HepG2 (cell line): ENCODE measurements around the gene ABCC1. TPM values are rescaled to one million over a fixed set of nuclear protein-coding genes. Genes with fewer than 3 reads are reported as not detected.
A peak's percentile ranks its signal among the peaks of the same experiment; 100 is the strongest.

ENCODE experiments used
- CEBPB ChIP-seq: IDR thresholded peaks from 2 replicates; pipeline ENCODE4 v1.6.1; 2011; ENCODE audit warnings: low read depth, low read length, improper control_type of control experiment, borderline replicate concordance
- EEA1 ChIP-seq: sonication (generic); formaldehyde crosslinking; IDR thresholded peaks from 2 replicates; pipeline ENCODE4 v1.5.1; 2020; ENCODE audit warnings: mild to moderate bottlenecking, missing genetic modification reagents, borderline replicate concordance
- EHMT2 ChIP-seq: fragments of 200-600 bp; sonication (generic); IDR thresholded peaks from 2 replicates; pipeline ENCODE4 v1.7.0; 2017; ENCODE audit warnings: antibody characterized with exemption, low read depth, low read length, borderline replicate concordance
- ETV5 ChIP-seq: IDR thresholded peaks from 2 replicates; pipeline ENCODE4 v1.6.1; 2018; ENCODE audit warnings: missing biosample characterization, missing genetic modification reagents, inconsistent platforms, borderline replicate concordance
- FOXP1 ChIP-seq, 2 experiments: fragments of 450-650 bp in 1 of 2; IDR thresholded peaks; 2 replicates each; pipeline ENCODE4 v1.6.1; 2017 to 2018; ENCODE audit warnings: antibody characterized with exemption in 1 of 2
- IKZF4 ChIP-seq: sonication (generic); formaldehyde crosslinking; IDR thresholded peaks from 2 replicates; pipeline ENCODE4 v1.5.1; 2020; ENCODE audit warnings: borderline replicate concordance, mild to moderate bottlenecking, low read depth, missing genetic modification reagents; ENCODE audit errors: not compliant biosample characterization
- JUNB ChIP-seq: sonication (generic); formaldehyde crosslinking; IDR thresholded peaks from 2 replicates; pipeline ENCODE4 v1.8.0; 2022; ENCODE audit warnings: missing genetic modification reagents, mild to moderate bottlenecking, borderline replicate concordance
- KDM2A ChIP-seq: sonication (generic); formaldehyde crosslinking; IDR thresholded peaks from 2 replicates; pipeline ENCODE4 v1.4.0; 2020; ENCODE audit warnings: low read depth, missing genetic modification reagents, borderline replicate concordance
- MEIS1 ChIP-seq: sonication (generic); formaldehyde crosslinking; IDR thresholded peaks from 2 replicates; pipeline ENCODE4 v1.9.0; 2021; ENCODE audit warnings: mild to moderate bottlenecking, missing genetic modification reagents, moderate library complexity, borderline replicate concordance
- MIER2 ChIP-seq: IDR thresholded peaks from 2 replicates; pipeline ENCODE4 v1.6.1; 2016; ENCODE audit warnings: missing biosample characterization, missing genetic modification reagents
- NFIC ChIP-seq: IDR thresholded peaks from 2 replicates; pipeline ENCODE4 v1.6.1; 2012; ENCODE audit warnings: mild to moderate bottlenecking, low read length, inconsistent platforms
- NR2F1 ChIP-seq, 2 experiments: fragments of 450-650 bp in 1 of 2; formaldehyde crosslinking in 1 of 2; IDR thresholded peaks; 2 replicates each; pipeline versions ENCODE4 v1.5.0 to v1.6.1; 2016 to 2020; ENCODE audit warnings: mild to moderate bottlenecking in 1 of 2, missing compliant biosample characterization in 1 of 2, missing genetic modification reagents in 1 of 2, moderate library complexity in 1 of 2
- PAX8 ChIP-seq: sonication (generic); formaldehyde crosslinking; IDR thresholded peaks from 2 replicates; pipeline ENCODE4 v1.8.0; 2022; ENCODE audit warnings: mild to moderate bottlenecking, missing genetic modification reagents, borderline replicate concordance
- POGK ChIP-seq: sonication (generic); formaldehyde crosslinking; conservative IDR thresholded peaks from 2 replicates; pipeline ENCODE4 v1.8.0; 2022; ENCODE audit warnings: mild to moderate bottlenecking, moderate library complexity, missing genetic modification reagents
- PRDM4 ChIP-seq: sonication (generic); formaldehyde crosslinking; IDR thresholded peaks from 2 replicates; pipeline ENCODE4 v1.9.0; 2021; ENCODE audit warnings: missing genetic modification reagents, borderline replicate concordance
- RBM22 ChIP-seq: fragments of 200-400 bp; formaldehyde crosslinking; optimal IDR thresholded peaks from 2 replicates; pipeline ENCODE3; 2017; ENCODE audit warnings: mild to moderate bottlenecking, low read length, moderate library complexity
- SAFB2 ChIP-seq: sonication (generic); formaldehyde crosslinking; IDR thresholded peaks from 2 replicates; pipeline ENCODE4 v1.5.1; 2020; ENCODE audit warnings: missing genetic modification reagents, low read depth, mild to moderate bottlenecking, borderline replicate concordance
- SIN3B ChIP-seq: fragments of 150-350 bp; IDR thresholded peaks from 2 replicates; pipeline ENCODE4 v1.6.1; 2014; ENCODE audit warnings: low read length
- SOX5 ChIP-seq: IDR thresholded peaks from 2 replicates; pipeline ENCODE4 v1.6.1; 2016; ENCODE audit warnings: borderline replicate concordance
- ZFP82 ChIP-seq: sonication (generic); formaldehyde crosslinking; IDR thresholded peaks from 2 replicates; pipeline ENCODE4 v1.5.1; 2020; ENCODE audit warnings: mild to moderate bottlenecking, missing genetic modification reagents, borderline replicate concordance
- ZNF329 ChIP-seq: sonication (generic); formaldehyde crosslinking; IDR thresholded peaks from 2 replicates; pipeline ENCODE4 v1.9.0; 2021; ENCODE audit warnings: low read depth, mild to moderate bottlenecking, missing genetic modification reagents
- ZNF468 ChIP-seq: sonication (generic); formaldehyde crosslinking; IDR thresholded peaks from 2 replicates; pipeline ENCODE4 v1.8.0; 2022; ENCODE audit warnings: mild to moderate bottlenecking, moderate library complexity, missing genetic modification reagents
- ZNF639 ChIP-seq: conservative IDR thresholded peaks from 2 replicates; pipeline ENCODE4 v1.6.1; 2018; ENCODE audit warnings: missing genetic modification reagents
- polyA plus RNA-seq, 8 experiments: library from polyadenylated mRNA; depleted of rRNA in 3 of 8; stranded (reverse) in 7 of 8; unstranded in 1 of 8; fragments of >200 nt; fragmentation: Illumina TruSeq in 4 of 8; extraction: Trizol in 4 of 8; gene quantifications; 2 replicates each; pipeline versions ENCODE4 v1.2.1 to v1.2.3, GENCODE V29; 2011 to 2016; ENCODE audit warnings: low read depth in 4 of 8, missing spikeins in 1 of 8, mixed read lengths in 1 of 8; ENCODE audit not compliant: insufficient read depth in 1 of 8
- total RNA-seq, 5 experiments: library from RNA; depleted of rRNA; stranded (reverse); fragments of >200 nt; fragmentation: Illumina TruSeq; extraction: Trizol; gene quantifications; 2 replicates each; pipeline ENCODE4 v1.2.3, GENCODE V29; 2016; ENCODE audit warnings: low read depth in 1 of 5

ABCC1 gene
- total and polyA plus RNA-seq, 2 of the 13 experiments (the other 11 are each of a cell fraction or from before 2014, with no cell fraction given) = 13.0 to 30.6 TPM

GRCh38 chr16:16014329-16015224 lies 65.2 kb downstream of the ABCC1 start (continued):
- TF ChIP-seq ETV5 (CRISPR knock-in tag) (no peak), PAX8 (no peak), SOX5 (CRISPR knock-in tag) (peak; percentile 61; the same call in 1 of the 2 replicates), KDM2A (CRISPR knock-in tag) (peak; percentile 60; the same call in 1 of the 2 replicates), NFIC (0 out of 2 replicates have a peak, but pooled peaks have one; percentile 27), PRDM4 (CRISPR knock-in tag) (no peak), FOXP1 (IDR thresholded peaks at IDR 0.05) (peak; percentile 90), FOXP1 (CRISPR knock-in tag; IDR thresholded peaks at IDR 0.05) (peak; percentile 76), NR2F1 (CRISPR knock-in tag; IDR thresholded peaks at IDR 0.05) (0 out of 4 replicates have a peak, but pooled peaks of 1 of the 2 experiments have one; percentile 46), POGK (CRISPR knock-in tag) (0 out of 2 replicates have a peak, but pooled peaks have one; percentile 38), RBM22 (no peak), IKZF4 (CRISPR knock-in tag) (no peak), ZNF639 (CRISPR knock-in tag) (no peak), JUNB (no peak; the same call in 1 of the 2 replicates), EEA1 (CRISPR knock-in tag) (no peak), SIN3B (no peak), MIER2 (no peak), MEIS1 (CRISPR knock-in tag) (peak; percentile 68; the same call in 1 of the 2 replicates), ZFP82 (no peak), ZNF329 (no peak), SAFB2 (CRISPR knock-in tag) (no peak), CEBPB (no peak), ZNF468 (CRISPR knock-in tag) (no peak), EHMT2 (no peak)
